Motor neuron (in vitro differentiated cells): ENCODE measurements around the gene RIPK3. TPM values are rescaled to one million over a fixed set of nuclear protein-coding genes. Genes with fewer than 3 reads are reported as not detected.

Source experiments
- ATAC-seq, 8 experiments: fragments of 200-7000 bp; cut with Tn5 transposase; replicated peaks in 6 of 8; 2 replicates each; pipeline ENCODE4 v1.8.0; 2021; ENCODE audit warnings: mild to moderate bottlenecking in 8 of 8, moderate library complexity in 8 of 8
- H3K27ac ChIP-seq, 2 donors: fragments of 250-450 bp; sonication (Bioruptor Pico); 2 replicates each; pipeline ENCODE4 v1.9.0; 2021; ENCODE audit warnings: antibody characterized with exemption in 2 of 2, mild to moderate bottlenecking in 2 of 2, moderate library complexity in 1 of 2
- H3K4me1 ChIP-seq, 2 donors: fragments of 250-450 bp; sonication (Bioruptor Pico); replicated peaks in 1 of 2; 2 replicates each; pipeline ENCODE4 v1.6.1; 2021; ENCODE audit warnings: antibody characterized with exemption in 2 of 2, mild to moderate bottlenecking in 2 of 2, moderate library complexity in 1 of 2
- H3K4me3 ChIP-seq, 5 donors: fragments of 250-450 bp; sonication (Bioruptor Pico); 2 replicates each; pipeline ENCODE4 v1.9.0; 2021; ENCODE audit warnings: antibody characterized with exemption in 5 of 5, mild to moderate bottlenecking in 5 of 5, moderate library complexity in 4 of 5
- WGBS, 10 experiments: fragments of 450-650 bp; shearing (Covaris generic); methylation state at CpG; one replicate each; pipeline ENCODE4 v1.0.0; 2022; 5-methylcytosine and 5-hydroxymethylcytosine counted together
- in situ Hi-C, 9 experiments: fragments of 400-800 bp; cut with MboI; loops; one replicate each; pipeline ENCODE4 v1.15.0; 2021; ENCODE audit warnings: low sequenced_read_pairs in 9 of 9, low pct_unique_long_range_greater_than_20kb in 2 of 9; ENCODE audit not compliant: unreplicated experiment in 9 of 9
- total RNA-seq, 8 experiments: library from RNA; unstranded; fragments of 300-600 nt; gene quantifications; 2 replicates each; pipeline versions ENCODE4 v1.2.3 to v1.2.4, GENCODE V29; 2022

The RIPK3 gene
- total RNA-seq, 8 experiments from 2014 or later = 0.29 to 7.9 (median 1.3) TPM; not detected in 3

GRCh38 chr14:24298892-24299254 is 40.9 kb downstream of the RIPK3 start:
- in situ Hi-C loops = loop anchor here in 1 of 9 experiments (10.0 kb wide), 1 partner anchor 54 kb away; the partner anchor contains the start of gene TINF2
- peak; percentile 23 to 47 (median 27) for ATAC-seq
- H3K4me3 ChIP-seq = peak overlapping the region; percentile 67 to 95 (median 76)
- WGBS, 10 experiments = 0 to 90% (median 56%) methylated on average over 1 to 7 of the region's 7 CpGs; no CpG with 5 or more reads in 4 of the 10 experiments
- H3K27ac ChIP-seq = no peak overlapping the region
- H3K4me1 ChIP-seq = peaks cover 6 to 10% of the 10 kb centered on the region in 2 donors

GRCh38 chr14:24297190-24297964 is 42.4 kb downstream of the RIPK3 start:
- in situ Hi-C loops = loop anchor here in 1 of 9 experiments (10.0 kb wide), 1 partner anchor 53 kb away; the partner anchor contains the start of gene TINF2
- peak in 3 of 8 experiments; percentile 1 to 2 (median 1) for ATAC-seq
- peaks cover 6 to 10% of the 10 kb centered on the region in 2 donors for H3K4me1 ChIP-seq
- H3K4me3 ChIP-seq = no peak overlapping the region
- 24 to 68% (median 42%) methylated on average over 1 to 5 of the region's 5 CpGs; no CpG with 5 or more reads in 1 of the 10 experiments for whole genome bisulfite sequencing, 10 experiments
- no peak overlapping the region for H3K27ac ChIP-seq

DNA sequence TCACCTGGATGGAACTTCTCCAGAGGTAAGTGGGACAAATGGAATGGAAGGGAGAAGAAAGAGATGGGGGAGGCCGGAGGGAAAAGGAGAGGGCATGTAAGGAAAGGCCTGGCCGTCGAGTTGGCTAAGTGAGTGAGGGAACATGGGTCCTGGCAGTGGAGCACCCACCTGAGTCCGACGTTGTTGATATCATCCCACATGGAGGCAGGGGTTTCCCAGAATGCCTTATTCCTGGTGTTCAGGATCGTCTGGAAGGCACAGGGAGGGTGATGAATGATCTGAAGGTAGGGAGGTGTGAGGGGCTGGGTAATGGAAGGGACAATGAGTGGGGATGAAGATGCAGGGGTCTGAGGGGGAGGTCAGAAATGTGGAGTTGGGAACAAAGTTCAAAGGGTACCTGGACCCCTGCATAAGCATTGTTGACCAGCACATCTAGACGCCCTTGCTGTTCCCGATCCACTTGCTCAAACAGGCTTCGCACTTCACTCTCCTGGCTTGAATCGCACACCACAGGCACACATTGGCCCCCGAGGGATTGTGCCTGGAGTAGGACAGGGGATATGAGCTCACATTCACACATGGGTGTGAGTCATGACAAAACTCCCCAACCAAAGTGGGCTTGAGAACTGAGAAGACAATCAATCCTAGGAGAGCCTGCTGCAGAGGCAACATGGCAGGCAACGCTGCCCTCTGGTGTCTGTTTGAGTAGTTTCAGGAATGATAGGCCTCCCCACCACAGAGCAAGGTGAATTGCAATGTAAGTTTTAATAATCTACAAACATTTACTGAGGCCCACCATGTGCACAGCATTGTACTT is 43.2 kb downstream of the RIPK3 start:
- peak; percentile 42 to 82 (median 74) for ATAC-seq
- Histone ChIP-seq H3K4me3 (no peak overlapping the region), H3K4me1 (peaks cover 6 to 10% of the 10 kb centered on the region in 2 donors), H3K27ac (no peak overlapping the region)
- in situ Hi-C loops = loop anchor here in 1 of 9 experiments (10.0 kb wide), 1 partner anchor 52 kb away; the partner anchor contains the start of gene TINF2
- WGBS, 10 experiments = 17 to 80% (median 58%) methylated on average over 1 to 12 of the region's 12 CpGs; no CpG with 5 or more reads in 2 of the 10 experiments

- H3K4me3 ChIP-seq = no peak overlapping the region
- peaks cover 3 to 6% of the 10 kb centered on the region in 2 donors for H3K4me1 ChIP-seq
- WGBS, 10 experiments = 87 to 100% (median 100%) methylated on average over 1 to 2 of the region's 2 CpGs; no CpG with 5 or more reads in 1 of the 10 experiments
- H3K27ac ChIP-seq = no peak overlapping the region
- no peak for ATAC-seq
- in situ Hi-C loops = loop anchor here in 1 of 9 experiments (10.0 kb wide), 1 partner anchor 49 kb away; the partner anchor contains the start of gene TINF2
Observed at GRCh38 chr14:24293525-24293924, 46.3 kb downstream of the RIPK3 start.

GRCh38 chr14:24292118-24292807 is 47.5 kb downstream of the RIPK3 start:
- in situ Hi-C loops = loop anchor here in 1 of 9 experiments (10.0 kb wide), 1 partner anchor 47 kb away; the partner anchor contains the start of gene TINF2
- 40 to 100% (median 92%) methylated on average over 1 to 3 of the region's 11 CpGs; no CpG with 5 or more reads in 2 of the 10 experiments for WGBS, 10 experiments
- peaks cover 3 to 6% of the 10 kb centered on the region in 2 donors for H3K4me1 ChIP-seq
- no peak overlapping the region for H3K4me3 ChIP-seq
- no peak overlapping the region for H3K27ac ChIP-seq
- ATAC-seq = no peak

- in situ Hi-C loops = loop anchor here in 1 of 9 experiments (10.0 kb wide), 1 partner anchor 47 kb away; the partner anchor contains the start of gene TINF2
- Histone ChIP-seq H3K27ac (no peak overlapping the region), H3K4me3 (no peak overlapping the region), H3K4me1 (peaks cover under 1% of the 10 kb centered on the region in 2 donors)
- 60 to 100% (median 79%) methylated on average over 1 to 3 of the region's 3 CpGs; no CpG with 5 or more reads in 4 of the 10 experiments for WGBS, 10 experiments
- ATAC-seq = no peak
Observed at GRCh38 chr14:24291446-24292117, 48.2 kb downstream of the RIPK3 start.

GRCh38 chr14:24290746-24291145 is 49.0 kb downstream of the RIPK3 start:
- no peak overlapping the region for H3K27ac ChIP-seq
- no peaks in the 10 kb centered on the region for H3K4me1 ChIP-seq
- ATAC-seq = no peak
- in situ Hi-C loops = loop anchor here in 1 of 9 experiments (10.0 kb wide), 1 partner anchor 46 kb away; the partner anchor contains the start of gene TINF2
- WGBS, 10 experiments = 17 to 83% (median 79%) methylated on average over 1 to 3 of the region's 9 CpGs; no CpG with 5 or more reads in 3 of the 10 experiments
- H3K4me3 ChIP-seq = no peak overlapping the region

- in situ Hi-C loops = loop anchor here in 1 of 9 experiments (10.0 kb wide), 1 partner anchor 45 kb away; the partner anchor contains the start of gene TINF2
- Histone ChIP-seq H3K4me1 (no peaks in the 10 kb centered on the region), H3K27ac (no peak overlapping the region), H3K4me3 (no peak overlapping the region)
- WGBS, 10 experiments = 50 to 100% (median 83%) methylated on average over 1 to 4 of the region's 6 CpGs; no CpG with 5 or more reads in 3 of the 10 experiments
- ATAC-seq = peak in 3 of 8 experiments; percentile 31 to 85 (median 84)
Observed at GRCh38 chr14:24289649-24290280, 50.0 kb downstream of the RIPK3 start.

- no peak for ATAC-seq
- 89 to 100% (median 100%) methylated on average over 1 to 5 of the region's 5 CpGs; no CpG with 5 or more reads in 7 of the 10 experiments for WGBS, 10 experiments
- Histone ChIP-seq H3K4me1 (no peaks in the 10 kb centered on the region), H3K27ac (no peak overlapping the region), H3K4me3 (no peak overlapping the region)
- in situ Hi-C loops = no loop called here
Observed at GRCh38 chr14:24286996-24287395, 52.8 kb downstream of the RIPK3 start.
